ENCODE measurements around the gene KRAS. TPM values are rescaled to one million over a fixed set of nuclear protein-coding genes. Genes with fewer than 3 reads are reported as not detected.

KRAS gene
- total RNA-seq, 4 donors from 2014 or later, result 29.0 to 37.0 (median 34.1) TPM

DNA sequence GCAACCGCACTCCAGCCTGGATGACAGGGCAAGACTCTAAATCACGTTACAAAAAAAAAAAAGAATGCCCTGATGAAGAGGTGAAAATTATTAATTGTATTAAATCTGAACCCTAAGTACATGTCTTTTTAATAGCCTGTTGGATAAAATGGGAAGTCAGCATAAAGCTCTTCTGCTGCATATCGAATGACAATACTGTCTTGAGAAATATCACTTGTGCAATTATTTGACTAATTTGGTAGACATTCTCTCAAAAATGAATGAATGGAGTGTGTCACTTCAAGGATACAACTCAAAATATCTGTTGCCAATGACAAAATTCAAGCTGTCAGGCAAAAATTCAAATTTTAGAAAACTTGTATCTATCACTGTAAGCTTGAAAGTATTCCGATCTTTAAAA is 94.7 kb downstream of the KRAS start:
- Histone ChIP-seq H3K27ac (replicated peaks in 1 of 4) (no peak overlapping the region), H3K4me3 (no peak overlapping the region), H3K36me3 (no peaks in the 10 kb centered on the region), H3K4me1 (peaks cover 0 to 18% (median 5%) of the 10 kb centered on the region in 4 donors), H3K9me3 (no peaks in the 10 kb centered on the region), H3K27me3 (no peaks in the 10 kb centered on the region)
- intact Hi-C loops (cut with DNase I), result no loop called here
- TF ChIP-seq, protein P1, sequence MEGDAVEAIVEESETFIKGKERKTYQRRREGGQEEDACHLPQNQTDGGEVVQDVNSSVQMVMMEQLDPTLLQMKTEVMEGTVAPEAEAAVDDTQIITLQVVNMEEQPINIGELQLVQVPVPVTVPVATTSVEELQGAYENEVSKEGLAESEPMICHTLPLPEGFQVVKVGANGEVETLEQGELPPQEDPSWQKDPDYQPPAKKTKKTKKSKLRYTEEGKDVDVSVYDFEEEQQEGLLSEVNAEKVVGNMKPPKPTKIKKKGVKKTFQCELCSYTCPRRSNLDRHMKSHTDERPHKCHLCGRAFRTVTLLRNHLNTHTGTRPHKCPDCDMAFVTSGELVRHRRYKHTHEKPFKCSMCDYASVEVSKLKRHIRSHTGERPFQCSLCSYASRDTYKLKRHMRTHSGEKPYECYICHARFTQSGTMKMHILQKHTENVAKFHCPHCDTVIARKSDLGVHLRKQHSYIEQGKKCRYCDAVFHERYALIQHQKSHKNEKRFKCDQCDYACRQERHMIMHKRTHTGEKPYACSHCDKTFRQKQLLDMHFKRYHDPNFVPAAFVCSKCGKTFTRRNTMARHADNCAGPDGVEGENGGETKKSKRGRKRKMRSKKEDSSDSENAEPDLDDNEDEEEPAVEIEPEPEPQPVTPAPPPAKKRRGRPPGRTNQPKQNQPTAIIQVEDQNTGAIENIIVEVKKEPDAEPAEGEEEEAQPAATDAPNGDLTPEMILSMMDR (IDR thresholded peaks at IDR 0.05), result no peak
- WGBS, result 84% methylated on average over 4 of the region's 4 CpGs
- no peak for DNase-seq (ENCODE audit: extremely low spot score)

DNA sequence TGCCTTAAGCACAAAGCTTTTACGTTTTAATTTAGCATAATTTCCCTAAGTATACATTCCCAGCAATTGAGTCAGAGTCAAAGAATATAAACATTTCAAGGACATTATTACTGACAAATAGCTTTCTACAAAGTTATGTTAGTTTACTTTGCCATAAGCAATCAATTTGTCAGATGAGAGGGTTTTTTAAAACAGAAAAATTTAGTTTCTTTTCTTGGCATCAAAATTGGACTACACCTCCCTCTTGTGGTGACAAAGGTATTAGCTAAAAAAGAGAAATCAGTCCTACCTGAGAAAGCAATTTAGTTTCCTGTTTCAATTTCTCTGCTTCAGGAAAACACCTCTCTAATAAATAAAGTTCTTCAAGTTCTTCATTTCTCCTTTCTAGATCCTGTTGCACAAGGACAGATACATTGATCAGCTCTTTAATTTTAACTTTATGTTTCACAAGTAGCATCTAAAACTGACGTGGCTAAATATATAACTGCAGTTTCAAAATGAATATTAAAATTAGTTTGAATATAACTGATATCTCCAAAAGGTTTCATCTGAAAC is 95.6 kb downstream of the KRAS start:
- WGBS, result 61% methylated on average over 2 of the region's 2 CpGs
- Histone ChIP-seq H3K4me1 (peaks cover 0 to 18% (median 5%) of the 10 kb centered on the region in 4 donors), H3K4me3 (no peak overlapping the region), H3K36me3 (no peaks in the 10 kb centered on the region), H3K9me3 (no peaks in the 10 kb centered on the region), H3K27me3 (no peaks in the 10 kb centered on the region), H3K27ac (replicated peaks in 1 of 4) (no peak overlapping the region)
- no peak for DNase-seq (ENCODE audit: extremely low spot score)
- intact Hi-C loops (cut with DNase I), result no loop called here
- TF ChIP-seq, protein P1 (IDR thresholded peaks at IDR 0.05), result peak; percentile 56 to 67 (median 64)
- TF ChIP-seq POLR2AphosphoS5 (IDR thresholded peaks at IDR 0.05) (no peak), EP300 (IDR thresholded peaks at IDR 0.05) (no peak), POLR2A (IDR thresholded peaks at IDR 0.05; ENCODE audit: low read depth) (no peak)

Other genes starting within 250 kb of the KRAS start
- gene DNAI7, start 55.8 kb downstream of the KRAS start, total RNA-seq, result 1 to 10 TPM in 1 of 4 donors, under 1 TPM in 2, not detected in 1; 0.26 to 1.3 (median 0.40) TPM
- gene ETFRF1, start 55.7 kb downstream of the KRAS start, total RNA-seq, result 10 to 100 TPM; 26.4 to 61.9 (median 40.3) TPM